Brain microvascular endothelial cell (primary cell): ENCODE data around the gene TCF7.

Source experiments
- DNase-seq: peaks from one replicate; pipeline ENCODE4 v3.0.0-alpha.2; 2020
- H3K27ac ChIP-seq: fragments of 250-450 bp; sonication (Bioruptor Pico); 2 replicates; pipeline ENCODE4 v1.5.1; 2020; ENCODE audit warnings: mild to moderate bottlenecking, moderate library complexity
- H3K27me3 ChIP-seq: fragments of 250-450 bp; sonication (Bioruptor Pico); replicated peaks from 2 replicates; pipeline ENCODE4 v1.5.1; 2020; ENCODE audit warnings: mild to moderate bottlenecking
- H3K36me3 ChIP-seq: fragments of 250-450 bp; sonication (Bioruptor Pico); replicated peaks from 2 replicates; pipeline ENCODE4 v1.5.1; 2020; ENCODE audit warnings: mild to moderate bottlenecking
- H3K4me3 ChIP-seq: 2 replicates; pipeline ENCODE4 v1.5.1; 2011; ENCODE audit warnings: low read depth, mild to moderate bottlenecking, control low read depth, low read length, moderate library complexity
- in situ Hi-C: cut with HindIII; loops from 2 replicates; pipeline ENCODE4 v1.10.0; 2017; ENCODE audit warnings: low sequenced_read_pairs, low pct_ligation_motif_present
- TF ChIP-seq, protein P1 (sequence below): IDR thresholded peaks from 2 replicates; pipeline ENCODE4 v1.5.1; 2011; ENCODE audit warnings: low read depth, mild to moderate bottlenecking, moderate library complexity, low read length, control low read depth, inconsistent platforms; ENCODE audit errors: missing control alignments

TCF7 gene

GRCh38 chr5:134073404-134073803 is 41.1 kb upstream of the TCF7 start:
- TF ChIP-seq, protein P1, sequence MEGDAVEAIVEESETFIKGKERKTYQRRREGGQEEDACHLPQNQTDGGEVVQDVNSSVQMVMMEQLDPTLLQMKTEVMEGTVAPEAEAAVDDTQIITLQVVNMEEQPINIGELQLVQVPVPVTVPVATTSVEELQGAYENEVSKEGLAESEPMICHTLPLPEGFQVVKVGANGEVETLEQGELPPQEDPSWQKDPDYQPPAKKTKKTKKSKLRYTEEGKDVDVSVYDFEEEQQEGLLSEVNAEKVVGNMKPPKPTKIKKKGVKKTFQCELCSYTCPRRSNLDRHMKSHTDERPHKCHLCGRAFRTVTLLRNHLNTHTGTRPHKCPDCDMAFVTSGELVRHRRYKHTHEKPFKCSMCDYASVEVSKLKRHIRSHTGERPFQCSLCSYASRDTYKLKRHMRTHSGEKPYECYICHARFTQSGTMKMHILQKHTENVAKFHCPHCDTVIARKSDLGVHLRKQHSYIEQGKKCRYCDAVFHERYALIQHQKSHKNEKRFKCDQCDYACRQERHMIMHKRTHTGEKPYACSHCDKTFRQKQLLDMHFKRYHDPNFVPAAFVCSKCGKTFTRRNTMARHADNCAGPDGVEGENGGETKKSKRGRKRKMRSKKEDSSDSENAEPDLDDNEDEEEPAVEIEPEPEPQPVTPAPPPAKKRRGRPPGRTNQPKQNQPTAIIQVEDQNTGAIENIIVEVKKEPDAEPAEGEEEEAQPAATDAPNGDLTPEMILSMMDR = no peak
- peak; percentile 36 for DNase-seq
- no peaks in the 10 kb centered on the region for H3K36me3 ChIP-seq
- in situ Hi-C loops = no loop called here
- H3K27me3 ChIP-seq = peaks cover 5% of the 10 kb centered on the region
- no peak overlapping the region for H3K4me3 ChIP-seq
- H3K27ac ChIP-seq = no peak overlapping the region

DNA sequence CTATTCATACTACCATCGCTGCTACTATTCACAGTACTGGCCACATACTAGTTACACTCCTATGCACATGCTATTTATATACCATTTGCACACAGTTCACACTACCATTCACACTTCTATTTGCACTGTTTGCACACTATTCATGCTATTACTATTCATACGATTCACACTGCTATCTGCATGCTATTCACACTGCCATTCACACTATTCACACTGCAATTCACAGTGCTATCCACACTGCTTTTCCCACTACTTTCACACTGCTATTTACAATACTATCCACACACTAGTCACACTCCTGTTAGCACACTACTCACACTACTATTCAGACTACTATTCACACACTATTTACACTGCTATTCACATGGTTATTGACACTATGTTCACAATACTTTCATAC is 39.4 kb upstream of the TCF7 start:
- Histone ChIP-seq H3K27ac (no peak overlapping the region), H3K27me3 (peaks cover 5% of the 10 kb centered on the region), H3K4me3 (no peak overlapping the region), H3K36me3 (no peaks in the 10 kb centered on the region)
- TF ChIP-seq, protein P1 = no peak
- in situ Hi-C loops = no loop called here
- DNase-seq = no peak

DNA sequence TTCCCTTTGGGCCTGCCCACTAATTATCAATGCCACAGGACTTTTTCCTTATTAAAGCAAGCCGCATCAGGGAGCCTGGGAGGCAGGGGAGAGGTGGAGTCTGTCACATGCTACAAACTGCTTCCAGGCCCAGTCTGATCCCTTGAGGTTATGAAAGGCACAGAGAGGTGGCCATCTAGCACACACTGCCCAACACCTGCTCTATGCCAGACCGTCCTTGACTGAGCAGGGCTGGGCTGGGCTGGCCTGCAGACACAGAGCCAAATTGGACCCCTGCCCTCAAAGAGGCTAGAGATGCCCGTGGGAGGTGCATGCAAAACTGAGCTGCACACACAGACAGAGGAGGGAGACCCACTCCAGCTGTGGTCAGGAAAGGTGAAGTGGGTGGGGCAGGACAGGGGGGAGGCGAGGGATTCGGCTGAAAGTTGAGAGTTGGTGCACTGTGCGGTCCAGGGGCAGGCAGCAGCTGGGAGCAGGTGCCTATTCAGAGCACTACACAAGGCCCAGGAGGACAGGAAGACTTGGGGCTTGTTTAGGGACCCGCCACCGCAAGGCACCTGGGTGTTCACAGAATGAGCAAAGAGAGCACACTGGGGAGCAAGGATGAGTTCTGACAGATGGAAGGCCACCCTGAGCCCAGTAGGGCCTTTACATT is 36.4 kb upstream of the TCF7 start:
- in situ Hi-C loops = no loop called here
- no peaks in the 10 kb centered on the region for H3K27me3 ChIP-seq

GRCh38 chr5:134079748-134080581 is 34.5 kb upstream of the TCF7 start:
- H3K36me3 ChIP-seq = no peaks in the 10 kb centered on the region
- TF ChIP-seq, protein P1 = no peak
- no peaks in the 10 kb centered on the region for H3K27me3 ChIP-seq
- H3K4me3 ChIP-seq = no peak overlapping the region
- no peak for DNase-seq
- in situ Hi-C loops = no loop called here
- H3K27ac ChIP-seq = no peak overlapping the region

More for the DNA sequence above, 36.4 kb upstream of the TCF7 start:
- Histone ChIP-seq H3K36me3 (no peaks in the 10 kb centered on the region), H3K27ac (no peak overlapping the region), H3K4me3 (no peak overlapping the region)
- TF ChIP-seq, protein P1 = no peak
- no peak for DNase-seq

GRCh38 chr5:134082264-134082992 is 32.1 kb upstream of the TCF7 start:
- in situ Hi-C loops = no loop called here
- DNase-seq = no peak
- no peak overlapping the region for H3K4me3 ChIP-seq
- H3K36me3 ChIP-seq = no peaks in the 10 kb centered on the region
- H3K27me3 ChIP-seq = no peaks in the 10 kb centered on the region
- no peak overlapping the region for H3K27ac ChIP-seq
- TF ChIP-seq, protein P1 = no peak
